Activated CD8-positive, alpha-beta memory T cell treated with anti-CD3 and anti-CD28 coated beads, Interleukin-2, amount 50 U/mL, for 1 hour (primary cell): ENCODE measurements around the gene CEACAM8.
"Not testable (repeated sequence)": the region's sequence is repeated elsewhere in the genome, so short reads cannot be mapped to it uniquely, and the experiment has no call there.

Experiments used
- DNase-seq: peaks from one replicate; pipeline ENCODE4 v3.0.0-alpha.2; 2020; ENCODE audit errors: extremely low read depth

Gene CEACAM8

DNA sequence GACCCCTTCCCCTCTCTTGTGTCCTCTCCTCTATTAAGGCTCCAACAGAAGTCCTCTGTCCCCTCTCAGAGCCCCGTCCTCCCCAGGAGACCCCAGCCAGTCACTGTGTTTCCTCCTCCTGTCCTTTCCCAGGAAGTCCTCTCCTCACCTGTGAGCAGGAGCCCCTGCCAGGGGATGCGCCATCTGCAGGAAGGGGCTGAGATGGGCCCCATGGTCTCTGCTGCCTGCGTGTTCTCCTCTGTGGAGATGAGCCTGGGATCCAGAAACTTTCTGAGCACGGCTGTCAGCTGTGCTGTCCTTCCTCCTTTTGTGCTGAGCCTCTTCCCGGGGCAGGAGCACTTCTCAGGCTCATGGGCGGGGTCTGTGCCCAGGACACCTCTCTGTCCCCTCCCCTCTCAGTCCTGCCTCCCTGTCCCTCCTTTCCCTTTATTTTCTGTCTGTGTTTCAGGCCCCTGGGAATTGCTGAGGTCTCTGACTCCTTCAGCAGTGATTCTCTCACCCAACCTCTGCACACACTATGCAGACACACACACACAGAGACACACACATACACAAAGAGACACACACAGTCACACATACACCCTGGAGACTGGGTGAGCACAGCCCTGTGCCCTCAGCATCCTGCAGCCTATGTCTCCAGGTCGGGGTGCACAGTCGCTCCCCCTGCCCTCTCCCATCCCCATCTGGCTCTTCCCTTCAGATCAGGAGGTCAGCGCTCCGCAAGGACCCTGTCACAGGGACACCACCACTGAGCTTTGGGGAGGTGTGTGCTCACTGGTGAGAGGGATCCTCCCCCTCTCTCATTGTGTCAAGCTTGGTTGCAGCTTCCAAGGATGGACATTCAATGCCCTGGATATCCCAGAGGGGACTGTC, at the start of gene CEACAM8:
Gene CEACAM8, minus strand, starts transcription at position 308 of the 873 bp plus-strand sequence. Its CDS starts 96 bp downstream, at position 212.
- DNase-seq = no peak

- DNase-seq = not testable (repeated sequence)
Measured at GRCh38 chr19:42639324-42640092, 44.8 kb upstream of the CEACAM8 start.

DNA sequence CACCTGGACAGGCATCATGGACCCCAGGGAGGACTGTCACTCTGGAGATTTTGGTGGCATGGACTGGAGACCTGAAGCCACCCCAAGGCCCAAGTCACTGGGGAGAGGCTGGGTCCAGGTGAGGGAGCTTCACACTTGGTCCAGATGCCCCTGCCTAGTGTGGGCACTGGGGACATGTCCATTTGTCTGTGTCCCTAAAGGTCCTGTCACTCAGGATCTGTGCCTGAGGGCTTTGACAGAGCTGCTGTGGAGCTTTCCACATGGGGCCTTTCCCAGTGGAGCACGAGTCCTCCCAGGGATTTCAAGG, 40.5 kb upstream of the CEACAM8 start:
- no peak for DNase-seq

DNA sequence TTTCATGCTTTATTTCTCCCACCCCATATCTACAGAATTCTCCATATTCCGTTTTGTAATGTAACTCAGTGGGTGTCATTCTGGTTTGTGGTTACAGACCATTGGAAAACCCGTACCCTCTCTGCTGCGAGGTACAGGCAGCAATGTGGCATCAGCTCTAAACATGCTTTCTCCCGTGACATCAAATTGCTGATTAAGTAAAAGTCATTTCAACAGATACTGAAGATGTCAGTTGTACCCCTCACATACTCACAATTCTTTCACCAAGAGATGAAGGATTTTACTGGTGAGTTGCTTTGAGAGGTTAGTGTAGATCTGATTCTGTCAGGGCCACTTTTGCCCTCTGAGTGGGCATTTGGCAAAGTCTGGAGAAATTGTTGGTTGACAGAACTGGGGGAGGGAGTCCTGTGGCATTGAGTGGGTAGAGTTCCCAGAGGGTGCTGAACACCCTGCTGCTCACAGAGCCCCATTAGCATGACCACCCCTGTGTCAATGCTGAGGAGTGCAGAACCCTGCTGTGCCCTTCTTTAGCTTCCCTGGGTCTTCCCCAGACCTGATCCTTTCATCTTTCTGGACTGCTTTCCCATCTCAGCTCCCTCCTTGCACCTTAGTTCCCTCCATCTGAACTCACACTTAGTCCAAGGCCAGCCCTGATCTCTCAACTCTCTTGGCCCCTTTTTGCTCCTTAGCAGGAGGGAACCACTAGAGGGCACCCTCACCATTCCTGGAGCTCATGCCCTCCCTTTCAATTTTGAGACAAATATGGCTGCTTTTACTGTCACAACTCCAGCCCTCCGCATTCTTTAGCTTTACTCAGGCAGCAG, 39.9 kb upstream of the CEACAM8 start:
- no peak for DNase-seq

DNA sequence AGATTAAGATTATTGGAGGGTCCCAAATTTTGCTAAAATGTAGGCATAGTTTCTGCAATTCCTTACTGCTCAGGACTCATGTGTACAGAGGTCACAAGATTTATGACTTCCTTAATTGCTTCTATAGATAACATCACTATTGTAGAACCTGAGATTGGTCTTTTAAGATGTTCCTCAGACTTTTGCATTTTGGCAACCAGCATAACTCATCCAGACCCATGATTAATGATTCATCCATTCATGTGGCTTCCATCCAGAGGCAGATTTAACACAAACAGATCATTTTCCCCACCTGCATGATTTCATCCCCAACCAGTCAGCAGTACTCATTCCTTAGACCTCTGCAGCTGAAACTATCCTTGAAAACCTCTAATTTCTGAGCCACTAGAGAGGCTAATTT, 34.5 kb upstream of the CEACAM8 start:
- no peak for DNase-seq

- no peak for DNase-seq
Measured at GRCh38 chr19:42628411-42629140, 33.9 kb upstream of the CEACAM8 start.

GRCh38 chr19:42627916-42628315, 33.2 kb upstream of the CEACAM8 start:
- DNase-seq = no peak

GRCh38 chr19:42626181-42626580, 31.5 kb upstream of the CEACAM8 start:
- DNase-seq = no peak

- no peak for DNase-seq
Measured at GRCh38 chr19:42619271-42619670, 24.5 kb upstream of the CEACAM8 start.

- DNase-seq = no peak
Measured at GRCh38 chr19:42613666-42614065, 18.9 kb upstream of the CEACAM8 start.

- DNase-seq = not testable (repeated sequence)
Measured at GRCh38 chr19:42610401-42610915, 15.7 kb upstream of the CEACAM8 start.

GRCh38 chr19:42606660-42607351, 12.1 kb upstream of the CEACAM8 start:
- DNase-seq = no peak

DNA sequence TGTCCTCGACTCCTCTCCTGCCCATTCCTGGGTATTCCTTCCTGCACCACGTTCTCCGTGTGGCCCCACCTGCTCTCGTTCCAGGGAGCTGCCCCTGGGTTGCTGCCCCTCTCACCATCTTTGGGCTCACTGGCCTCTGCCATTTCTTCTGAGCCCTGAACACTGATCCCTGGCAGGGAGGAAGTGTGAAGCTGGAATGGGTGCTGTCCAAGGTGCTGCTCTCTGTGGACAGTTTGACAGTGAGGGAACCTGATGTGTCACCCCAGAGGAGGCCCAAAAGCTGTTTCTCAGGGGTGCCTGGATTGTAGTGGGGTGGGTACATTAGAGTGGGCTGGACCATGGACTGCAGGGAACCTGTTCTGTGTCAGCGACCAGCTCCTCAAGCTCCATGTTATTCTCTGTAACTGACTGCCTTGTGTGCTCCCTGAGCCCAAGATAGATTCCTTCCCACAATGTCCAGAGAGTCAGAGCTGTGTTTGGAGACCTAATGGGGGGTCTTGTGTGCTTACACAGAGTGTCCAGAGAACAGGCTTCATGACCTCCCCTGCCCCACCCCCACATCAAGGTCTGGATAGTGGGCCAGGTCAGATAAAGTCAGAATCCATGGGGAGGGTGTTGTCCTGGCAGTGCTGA, 7.2 kb upstream of the CEACAM8 start:
- DNase-seq = no peak

GRCh38 chr19:42596391-42597072, 1.8 kb upstream of the CEACAM8 start:
- no peak for DNase-seq

- no peak for DNase-seq
Measured at GRCh38 chr19:42595550-42596172, 937 bp upstream of the CEACAM8 start.

DNA sequence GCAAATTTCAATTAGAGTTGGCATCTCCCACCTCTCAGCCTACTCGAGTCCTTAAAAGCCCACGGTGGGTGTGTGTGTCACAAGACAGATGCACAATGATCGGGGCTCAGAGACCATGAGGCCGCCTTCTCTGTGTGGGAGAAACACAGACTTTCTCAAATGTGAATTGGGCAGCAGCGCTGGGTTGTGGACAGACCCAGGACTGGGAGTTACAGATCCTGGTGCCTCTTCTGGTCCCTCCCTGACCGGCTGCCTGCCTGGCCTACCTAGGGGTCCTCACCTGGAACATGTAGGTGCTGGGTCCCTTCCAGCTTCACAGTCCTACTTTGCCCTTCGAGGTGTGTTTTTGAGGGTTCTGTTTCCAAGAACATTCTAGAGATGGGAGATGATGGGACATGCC, 4.9 kb downstream of the CEACAM8 start:
- no peak for DNase-seq

DNA sequence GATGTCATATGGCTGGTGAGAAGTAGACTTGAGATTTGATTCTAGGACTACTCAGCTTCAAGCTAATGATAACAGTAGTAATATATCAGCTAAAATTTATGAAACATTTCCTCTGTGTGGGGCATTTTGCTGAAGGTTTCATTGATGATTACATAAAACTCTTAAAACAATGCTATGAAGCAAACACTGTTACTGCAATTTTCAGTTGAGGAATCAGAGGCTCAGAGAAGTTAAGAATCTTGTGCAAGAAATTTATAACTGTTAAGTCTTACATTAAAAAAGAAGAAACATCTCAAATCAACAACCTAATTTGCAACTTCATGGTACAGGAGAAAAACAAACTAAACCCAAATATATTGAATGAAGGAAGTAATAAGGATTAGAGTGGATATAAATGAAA, 10.3 kb downstream of the CEACAM8 start:
- no peak for DNase-seq

DNA sequence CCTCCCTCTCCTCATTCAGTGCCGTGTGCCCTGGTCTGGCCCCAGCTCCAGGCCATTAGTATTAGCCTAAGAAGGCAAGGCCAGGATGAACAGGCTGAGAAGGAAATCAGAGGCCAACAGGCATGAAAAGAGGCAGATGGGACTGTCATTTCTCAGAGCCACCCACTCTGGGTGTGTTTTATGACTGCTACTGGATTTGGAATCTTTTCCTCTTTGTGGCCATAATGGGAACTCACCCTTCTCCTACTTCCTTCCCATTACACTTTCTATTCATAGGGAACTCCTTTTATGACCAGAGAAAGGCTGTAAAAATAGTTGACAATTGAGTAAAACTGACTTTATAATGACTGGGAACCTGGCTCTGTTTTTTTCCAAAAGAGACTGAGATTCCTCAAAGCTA, 17.7 kb downstream of the CEACAM8 start:
- no peak for DNase-seq

DNA sequence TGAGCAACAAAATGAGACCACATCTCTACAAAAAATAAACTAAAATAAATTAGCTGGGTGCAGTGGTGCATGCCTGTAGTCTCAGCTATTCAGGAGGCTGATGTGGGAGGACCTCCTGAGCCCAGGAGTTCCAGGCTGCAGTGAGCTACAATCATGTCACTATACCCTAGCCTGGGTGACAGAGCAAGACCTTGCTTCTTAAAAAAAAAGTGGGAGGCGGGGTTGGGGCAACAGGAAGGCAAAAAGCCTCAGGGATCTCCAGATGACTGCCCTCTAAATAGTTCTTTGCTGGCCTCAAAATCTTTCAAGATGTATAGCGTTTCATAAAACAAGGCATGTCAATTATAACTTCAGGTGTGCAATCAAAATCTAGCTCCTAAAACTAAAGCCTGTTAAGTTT, 18.5 kb downstream of the CEACAM8 start:
- DNase-seq = no peak
